Measurements from ENCODE around the gene VCAN.
A peak's percentile ranks its signal among the peaks of the same experiment; 100 is the strongest.

Gene VCAN

DNA sequence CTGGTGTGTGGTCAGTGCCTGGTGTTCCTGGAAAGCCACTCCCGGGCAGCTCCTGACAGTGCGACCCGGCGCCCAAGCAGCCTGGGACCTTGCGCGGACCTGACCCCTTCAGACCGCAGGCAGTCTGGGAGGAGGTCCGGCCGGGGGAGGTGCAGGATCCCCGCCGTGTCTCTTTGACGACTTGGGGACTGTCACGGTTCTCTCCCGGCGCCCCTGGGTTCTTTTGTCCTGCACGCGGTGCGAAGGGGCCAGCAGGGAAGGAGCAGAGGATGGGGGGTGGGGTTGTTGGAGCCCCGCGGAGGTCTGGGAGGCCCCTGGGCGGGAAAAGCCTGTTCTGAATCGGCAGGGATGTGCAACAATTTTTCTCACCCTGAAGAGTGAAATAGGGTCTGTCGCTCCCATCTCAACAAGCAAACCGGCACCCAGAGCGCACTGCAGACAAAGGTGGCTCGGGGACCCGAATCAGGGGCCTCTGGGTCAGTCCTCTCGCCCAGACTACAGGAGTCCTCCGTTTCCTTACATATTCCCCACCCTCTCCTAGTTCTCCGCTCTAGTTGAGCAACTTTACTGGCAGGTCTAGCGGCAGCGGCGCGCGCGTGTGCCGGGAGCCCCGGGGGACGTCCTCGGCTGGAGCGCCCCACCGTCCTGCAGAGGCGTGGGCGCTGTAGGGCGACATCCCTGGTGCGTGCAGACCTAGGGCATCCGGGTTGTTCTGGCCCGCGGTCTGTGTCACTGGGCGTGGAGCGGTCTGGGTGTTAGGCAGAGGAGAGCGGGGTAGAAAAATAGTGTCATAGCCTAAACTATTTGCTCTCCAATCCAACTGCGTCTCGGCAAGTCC lies 1.2 kb downstream of the VCAN start:
- Histone ChIP-seq H3K4me3 (peak overlapping the region; percentile 87), H3K9me3 (ENCODE audit: low read depth, low read length) (no peaks in the 10 kb centered on the region), H3K27ac (no peak overlapping the region), H3K36me3 (ENCODE audit: insufficient read depth, low read length) (no peaks in the 10 kb centered on the region), H3K9ac (ENCODE audit: insufficient read length) (no peak overlapping the region)
- TF ChIP-seq POLR2AphosphoS5 (IDR thresholded peaks at IDR 0.05; ENCODE audit: borderline replicate concordance, low read depth, low read length), result no peak
- TF ChIP-seq EZH2 (IDR thresholded peaks at IDR 0.05), result no peak
- no peak for TF ChIP-seq FOXP2 (optimal IDR thresholded peaks at IDR 0.05; ENCODE audit: control extremely low read depth, extremely low read length, insufficient read depth)
- no peak for DNase-seq (ENCODE audit: low read depth, low spot score)

DNA sequence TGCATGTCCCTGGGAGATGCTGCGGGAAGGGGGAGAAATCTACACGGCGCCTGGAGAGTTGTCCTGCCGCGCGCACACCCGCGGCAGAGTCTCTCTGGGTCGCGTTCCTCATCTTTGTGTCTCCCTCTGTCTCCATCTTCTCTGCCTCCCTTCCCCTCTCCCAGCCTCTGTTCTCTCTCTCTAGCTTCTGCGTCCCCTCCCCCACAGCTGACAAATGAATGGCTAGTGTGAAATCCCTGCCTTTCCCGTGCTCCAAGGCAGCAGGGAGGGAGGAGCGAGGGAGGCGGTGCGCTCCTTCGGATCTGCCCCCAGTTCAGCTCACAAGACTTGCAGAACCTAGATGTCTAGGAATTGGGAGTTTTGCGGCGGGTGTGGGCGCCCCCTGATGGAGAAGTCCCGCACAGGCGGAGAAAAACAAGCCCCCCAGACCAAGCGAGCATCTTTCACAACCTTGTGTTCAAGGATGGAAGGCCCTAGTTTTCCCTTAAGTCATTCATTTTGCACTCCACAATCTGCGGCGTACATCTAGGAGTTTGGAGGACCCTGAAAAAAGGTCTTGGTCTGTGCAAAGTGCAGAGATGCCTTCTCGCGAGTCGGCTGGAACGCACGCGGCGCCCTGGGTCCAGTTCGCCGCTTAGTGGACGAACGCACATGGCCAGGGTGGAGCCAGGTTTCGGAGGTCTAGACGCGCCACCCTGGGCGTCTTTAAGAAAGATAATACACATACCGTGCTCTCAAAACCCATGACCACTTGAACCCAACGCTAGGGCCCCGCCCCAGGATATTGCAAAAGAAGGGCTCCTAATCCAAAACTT lies 2.0 kb downstream of the VCAN start:
- peak; percentile 75 for DNase-seq (ENCODE audit: low read depth, low spot score)
- TF ChIP-seq EZH2 (IDR thresholded peaks at IDR 0.05) (no peak), POLR2AphosphoS5 (IDR thresholded peaks at IDR 0.05; ENCODE audit: borderline replicate concordance, low read depth, low read length) (no peak), FOXP2 (optimal IDR thresholded peaks at IDR 0.05; ENCODE audit: control extremely low read depth, extremely low read length, insufficient read depth) (no peak)
- Histone ChIP-seq H3K4me3 (peak overlapping the region; percentile 87), H3K27ac (no peak overlapping the region), H3K36me3 (ENCODE audit: insufficient read depth, low read length) (no peaks in the 10 kb centered on the region), H3K9me3 (ENCODE audit: low read depth, low read length) (no peaks in the 10 kb centered on the region), H3K9ac (ENCODE audit: insufficient read length) (peak overlapping the region; percentile 34)

DNA sequence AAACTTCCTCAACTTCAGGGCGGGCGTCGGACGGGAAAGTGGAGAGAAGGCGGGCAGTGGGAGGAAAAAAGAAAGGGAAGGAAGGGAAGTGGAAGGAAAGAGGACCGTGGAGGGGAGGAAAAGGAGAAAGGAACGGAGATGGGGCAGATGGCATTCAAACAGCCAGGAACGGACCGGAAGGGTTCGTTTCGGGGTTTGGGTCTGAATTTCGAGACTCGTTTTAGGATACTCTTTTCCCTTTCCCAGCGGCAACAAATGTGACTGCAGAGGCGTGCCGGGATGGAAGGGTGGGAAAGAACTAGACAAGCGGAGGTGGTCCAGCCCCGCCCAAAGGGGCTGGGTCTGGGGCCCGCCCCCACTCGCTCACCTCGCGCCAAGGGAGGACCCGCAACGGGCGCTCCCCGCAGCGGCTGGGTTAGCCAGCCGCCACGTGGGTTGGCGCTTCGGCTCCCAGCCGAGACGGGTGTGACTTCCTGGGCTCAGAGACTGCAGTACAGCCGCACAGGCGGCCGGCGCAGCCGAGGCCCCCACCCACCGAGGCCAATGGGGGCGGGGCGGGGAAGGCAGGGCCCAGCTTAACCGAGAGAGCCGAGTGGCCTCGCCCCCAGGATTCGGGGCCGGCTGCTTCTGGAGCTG lies 2.7 kb downstream of the VCAN start:
- no peaks in the 10 kb centered on the region for H3K36me3 ChIP-seq (ENCODE audit: insufficient read depth, low read length)
- H3K27ac ChIP-seq, result no peak overlapping the region
- H3K4me3 ChIP-seq, result peak overlapping the region; percentile 87
- no peak for DNase-seq (ENCODE audit: low read depth, low spot score)
- no peak for TF ChIP-seq FOXP2 (optimal IDR thresholded peaks at IDR 0.05; ENCODE audit: control extremely low read depth, extremely low read length, insufficient read depth)
- TF ChIP-seq POLR2AphosphoS5 (IDR thresholded peaks at IDR 0.05; ENCODE audit: borderline replicate concordance, low read depth, low read length), result peak; percentile 42
- peak overlapping the region; percentile 49 for H3K9ac ChIP-seq (ENCODE audit: insufficient read length)
- no peaks in the 10 kb centered on the region for H3K9me3 ChIP-seq (ENCODE audit: low read depth, low read length)

DNA sequence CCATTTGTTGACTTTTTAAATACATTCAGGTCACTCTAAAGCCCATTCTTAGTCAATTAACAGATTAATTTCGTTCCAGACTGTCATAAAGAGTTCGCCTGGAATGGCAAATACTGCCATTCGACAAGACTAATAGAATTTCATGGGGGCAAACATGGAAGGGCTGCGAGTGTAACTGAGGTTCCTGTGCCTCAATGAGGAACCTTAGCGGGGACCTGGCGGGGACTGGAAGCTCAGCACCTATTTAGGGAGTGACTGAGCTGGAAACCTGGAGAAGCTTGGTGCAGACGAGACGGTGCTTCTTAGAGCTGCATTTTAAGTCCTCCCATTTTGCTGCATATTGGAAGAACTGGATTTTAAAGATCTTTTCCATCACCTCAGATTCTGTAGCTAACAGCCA lies 3.4 kb downstream of the VCAN start:
- H3K36me3 ChIP-seq (ENCODE audit: insufficient read depth, low read length), result no peaks in the 10 kb centered on the region
- peak overlapping the region; percentile 87 for H3K4me3 ChIP-seq
- no peak for TF ChIP-seq POLR2AphosphoS5 (IDR thresholded peaks at IDR 0.05; ENCODE audit: borderline replicate concordance, low read depth, low read length)
- no peak for TF ChIP-seq EZH2 (IDR thresholded peaks at IDR 0.05)
- no peak for TF ChIP-seq FOXP2 (optimal IDR thresholded peaks at IDR 0.05; ENCODE audit: control extremely low read depth, extremely low read length, insufficient read depth)
- H3K9ac ChIP-seq (ENCODE audit: insufficient read length), result peak overlapping the region; percentile 49
- no peak for DNase-seq (ENCODE audit: low read depth, low spot score)
- H3K9me3 ChIP-seq (ENCODE audit: low read depth, low read length), result no peaks in the 10 kb centered on the region
- H3K27ac ChIP-seq, result no peak overlapping the region

DNA sequence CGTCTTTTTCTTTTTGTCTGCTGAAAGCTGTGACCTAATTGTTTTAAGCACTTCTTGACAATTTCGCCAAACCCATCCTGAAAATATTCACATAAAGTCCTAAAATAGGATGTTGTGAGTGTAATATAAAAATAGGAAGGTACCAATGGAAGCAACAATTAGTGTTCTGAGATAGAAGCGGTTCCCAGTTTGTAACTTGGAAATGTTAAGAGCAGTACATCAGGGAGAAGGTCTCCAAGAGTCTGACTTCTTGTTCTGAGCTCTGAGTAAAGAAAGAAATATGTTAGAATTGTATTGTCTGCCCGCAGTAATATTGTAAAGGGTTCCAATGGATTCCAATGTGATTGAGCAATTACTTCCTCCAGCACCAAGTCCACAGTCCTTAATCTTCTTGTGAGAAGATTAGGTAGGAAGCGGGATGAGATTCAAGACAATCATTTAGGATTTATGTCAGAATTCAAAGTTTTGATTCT lies 3.9 kb downstream of the VCAN start:
- no peak overlapping the region for H3K4me3 ChIP-seq
- no peak overlapping the region for H3K9ac ChIP-seq (ENCODE audit: insufficient read length)
- DNase-seq (ENCODE audit: low read depth, low spot score), result no peak
- no peaks in the 10 kb centered on the region for H3K9me3 ChIP-seq (ENCODE audit: low read depth, low read length)
- no peaks in the 10 kb centered on the region for H3K36me3 ChIP-seq (ENCODE audit: insufficient read depth, low read length)
- TF ChIP-seq EZH2 (IDR thresholded peaks at IDR 0.05), result no peak
- no peak for TF ChIP-seq FOXP2 (optimal IDR thresholded peaks at IDR 0.05; ENCODE audit: control extremely low read depth, extremely low read length, insufficient read depth)
- TF ChIP-seq POLR2AphosphoS5 (IDR thresholded peaks at IDR 0.05; ENCODE audit: borderline replicate concordance, low read depth, low read length), result no peak
- no peak overlapping the region for H3K27ac ChIP-seq

DNA sequence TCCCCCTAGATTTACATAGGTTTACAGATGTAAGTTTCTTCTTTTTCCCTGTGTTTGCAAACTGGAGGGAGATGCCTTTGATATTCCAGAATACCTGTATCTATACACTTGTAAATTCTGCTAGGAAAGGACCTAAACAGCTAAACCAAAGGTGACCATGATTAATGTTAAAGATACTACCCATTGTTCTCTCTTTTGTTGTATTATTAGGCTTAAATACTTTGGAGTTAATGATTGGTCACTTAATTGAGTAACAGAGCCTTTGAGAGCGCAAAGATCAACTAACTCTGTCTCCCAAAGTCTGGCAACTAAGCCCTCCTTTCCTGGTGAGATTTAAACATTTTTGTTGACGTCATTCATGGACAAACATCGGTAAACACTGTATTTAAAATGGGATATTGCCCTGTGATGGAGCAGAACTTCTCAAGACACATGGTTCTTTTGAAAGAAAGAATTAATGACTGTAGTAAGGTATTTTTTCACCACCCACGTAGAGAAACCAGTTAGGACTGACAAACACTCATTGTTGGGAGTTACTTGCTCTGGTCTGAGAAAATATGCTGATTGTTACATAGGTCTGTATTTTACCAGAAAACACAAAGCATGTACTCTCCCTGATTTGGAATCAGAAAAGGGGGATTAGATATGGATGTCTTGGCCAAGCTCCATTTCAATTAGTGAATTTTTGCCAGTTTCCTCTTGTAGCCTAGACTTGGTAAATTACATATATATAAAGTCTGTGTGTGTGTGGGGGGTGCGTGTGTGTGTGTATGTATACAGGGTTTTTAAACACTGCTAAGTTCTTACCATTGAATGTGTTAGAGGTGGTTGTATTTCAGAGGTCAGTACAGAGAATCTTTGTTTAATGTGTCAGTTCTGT lies 4.6 kb downstream of the VCAN start:
- H3K9ac ChIP-seq (ENCODE audit: insufficient read length), result no peak overlapping the region
- H3K4me3 ChIP-seq, result no peak overlapping the region
- H3K27ac ChIP-seq, result no peak overlapping the region
- no peak for DNase-seq (ENCODE audit: low read depth, low spot score)
- no peaks in the 10 kb centered on the region for H3K36me3 ChIP-seq (ENCODE audit: insufficient read depth, low read length)
- H3K9me3 ChIP-seq (ENCODE audit: low read depth, low read length), result no peaks in the 10 kb centered on the region
- no peak for TF ChIP-seq EZH2 (IDR thresholded peaks at IDR 0.05)
- no peak for TF ChIP-seq FOXP2 (optimal IDR thresholded peaks at IDR 0.05; ENCODE audit: control extremely low read depth, extremely low read length, insufficient read depth)
- no peak for TF ChIP-seq POLR2AphosphoS5 (IDR thresholded peaks at IDR 0.05; ENCODE audit: borderline replicate concordance, low read depth, low read length)

DNA sequence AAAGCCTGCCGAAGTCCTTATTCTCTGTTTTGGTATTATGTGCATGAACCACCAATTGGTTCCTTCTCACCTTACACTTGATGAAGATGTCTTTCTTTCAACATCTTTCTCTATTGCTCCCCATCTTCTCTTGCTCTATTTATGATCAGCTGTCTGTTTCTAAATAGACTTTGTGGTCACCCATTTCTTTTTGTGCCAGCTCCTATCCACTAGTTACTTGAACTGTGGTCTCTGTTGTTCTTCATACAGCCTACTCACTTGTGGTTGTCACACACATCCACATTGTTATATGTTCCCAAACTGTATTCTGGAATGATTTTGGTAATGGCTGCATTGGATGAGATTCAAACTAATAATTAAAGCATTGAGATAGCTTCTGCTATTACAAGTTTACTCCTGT lies 11.4 kb downstream of the VCAN start:
- no peak overlapping the region for H3K4me3 ChIP-seq
- no peaks in the 10 kb centered on the region for H3K9me3 ChIP-seq (ENCODE audit: low read depth, low read length)
- TF ChIP-seq POLR2AphosphoS5 (IDR thresholded peaks at IDR 0.05; ENCODE audit: borderline replicate concordance, low read depth, low read length), result no peak
- H3K36me3 ChIP-seq (ENCODE audit: insufficient read depth, low read length), result no peaks in the 10 kb centered on the region
- no peak overlapping the region for H3K27ac ChIP-seq
- DNase-seq (ENCODE audit: low read depth, low spot score), result no peak
- no peak overlapping the region for H3K9ac ChIP-seq (ENCODE audit: insufficient read length)

All from SK-N-MC (cell line).